SU-DHL-6 (cell line): ENCODE data around the gene THSD4.

ENCODE experiments used
- H2AFZ ChIP-seq: fragments of 200-600 bp; sonication (generic); 2 replicates; pipeline ENCODE4 v1.6.1; 2014; ENCODE audit warnings: low read depth, mild to moderate bottlenecking, moderate library complexity, mixed read lengths, antibody characterized with exemption, low read length; ENCODE audit not compliant: severe bottlenecking
- H3F3A ChIP-seq: fragments of 200-600 bp; shearing (Covaris generic); 2 replicates; pipeline ENCODE4 v1.6.0; 2016; ENCODE audit warnings: antibody characterized with exemption, mild to moderate bottlenecking; ENCODE audit not compliant: insufficient read depth
- H3K27ac ChIP-seq: fragments of 200-600 bp; sonication (generic); 2 replicates; pipeline ENCODE4 v1.5.1; 2016; ENCODE audit warnings: low read depth, mild to moderate bottlenecking, low read length, moderate library complexity, mixed read lengths
- H3K27me3 ChIP-seq: fragments of 200-600 bp; sonication (generic), shearing (Covaris generic); 2 replicates; pipeline ENCODE4 v1.6.0; 2014; ENCODE audit warnings: mild to moderate bottlenecking, low read length
- H3K36me3 ChIP-seq: fragments of 200-600 bp; sonication (generic); 2 replicates; pipeline ENCODE4 v1.6.1; 2014; ENCODE audit warnings: mild to moderate bottlenecking, low read length, mixed read lengths
- H3K4me2 ChIP-seq: fragments of 300-600, 200-600 bp; shearing (Covaris generic), sonication (generic); 2 replicates; pipeline ENCODE4 v1.6.0; 2014; ENCODE audit warnings: low read length, low read depth, mild to moderate bottlenecking; ENCODE audit not compliant: poor library complexity, severe bottlenecking
- H3K4me3 ChIP-seq: fragments of 200-600 bp; sonication (generic); 2 replicates; pipeline ENCODE4 v1.5.1; 2014; ENCODE audit warnings: antibody characterized with exemption, low read length, mild to moderate bottlenecking, mixed read lengths; ENCODE audit not compliant: insufficient read depth, poor library complexity, severe bottlenecking
- H3K79me2 ChIP-seq: fragments of 200-600 bp; sonication (generic); 2 replicates; pipeline ENCODE4 v1.6.1; 2014; ENCODE audit warnings: mild to moderate bottlenecking, low read length, moderate library complexity; ENCODE audit not compliant: insufficient read depth
- H3K9ac ChIP-seq: fragments of 200-600 bp; sonication (generic); 2 replicates; pipeline ENCODE4 v1.7.0; 2014; ENCODE audit warnings: mild to moderate bottlenecking, low read length
- H3K9me2 ChIP-seq: fragments of 200-600 bp; sonication (generic); replicated peaks from 2 replicates; pipeline ENCODE4 v1.6.1; 2014; ENCODE audit warnings: low read length; ENCODE audit not compliant: insufficient read depth
- H3K9me3 ChIP-seq: fragments of 200-600 bp; sonication (generic); 2 replicates; pipeline ENCODE4 v1.6.1; 2014; ENCODE audit warnings: low read length, mixed read lengths; ENCODE audit not compliant: insufficient read depth
- H4K20me1 ChIP-seq: fragments of 200-600 bp; sonication (generic); 2 replicates; pipeline ENCODE4 v1.6.1; 2014; ENCODE audit warnings: low read depth, mild to moderate bottlenecking, antibody characterized with exemption, low read length, moderate library complexity, mixed read lengths
- CTCF ChIP-seq: fragments of 200-600 bp; sonication (generic); IDR thresholded peaks from one replicate; pipeline ENCODE4 v1.5.1; 2017; ENCODE audit warnings: antibody characterized with exemption, mild to moderate bottlenecking, low read length, moderate library complexity; ENCODE audit not compliant: insufficient read depth, poor library complexity, severe bottlenecking
- EZH2phosphoT487 ChIP-seq: fragments of 200-600 bp; sonication (generic), shearing (Covaris generic); conservative IDR thresholded peaks from 2 replicates; pipeline ENCODE4 v1.6.1; 2018; ENCODE audit warnings: mild to moderate bottlenecking, antibody characterized with exemption, low read length, moderate library complexity, mixed read lengths

THSD4 gene

GRCh38 chr15:71706461-71707229, 591.4 kb downstream of the THSD4 start:
- Histone ChIP-seq H3K9me2 (no peaks in the 10 kb centered on the region), H3K27me3 (no peaks in the 10 kb centered on the region), H3F3A (no peaks in the 10 kb centered on the region), H3K4me2 (no peak overlapping the region), H3K79me2 (no peaks in the 10 kb centered on the region), H3K4me3 (no peak overlapping the region), H2AFZ (no peak overlapping the region), H4K20me1 (no peaks in the 10 kb centered on the region), H3K9me3 (no peaks in the 10 kb centered on the region), H3K9ac (no peak overlapping the region), H3K27ac (no peak overlapping the region), H3K36me3 (no peaks in the 10 kb centered on the region)
- TF ChIP-seq CTCF (no peak), EZH2phosphoT487 (no peak)

GRCh38 chr15:71707230-71708050, 592.2 kb downstream of the THSD4 start:
- Histone ChIP-seq H3K9ac (no peak overlapping the region), H3K4me2 (no peak overlapping the region), H3K9me3 (no peaks in the 10 kb centered on the region), H3K27me3 (no peaks in the 10 kb centered on the region), H3K4me3 (no peak overlapping the region), H3K36me3 (no peaks in the 10 kb centered on the region), H3K79me2 (no peaks in the 10 kb centered on the region), H2AFZ (no peak overlapping the region), H3F3A (no peaks in the 10 kb centered on the region), H3K9me2 (no peaks in the 10 kb centered on the region), H4K20me1 (no peaks in the 10 kb centered on the region; the same call in 1 of the 2 replicates), H3K27ac (no peak overlapping the region)
- TF ChIP-seq CTCF (no peak), EZH2phosphoT487 (no peak)

GRCh38 chr15:71708051-71708429, 592.8 kb downstream of the THSD4 start:
- Histone ChIP-seq H3K4me2 (no peak overlapping the region), H3K79me2 (no peaks in the 10 kb centered on the region), H4K20me1 (no peaks in the 10 kb centered on the region; the same call in 1 of the 2 replicates), H3K27me3 (no peaks in the 10 kb centered on the region), H3K9ac (no peak overlapping the region), H2AFZ (no peak overlapping the region), H3K36me3 (no peaks in the 10 kb centered on the region), H3K27ac (no peak overlapping the region), H3K9me3 (no peaks in the 10 kb centered on the region), H3K9me2 (no peaks in the 10 kb centered on the region), H3K4me3 (no peak overlapping the region), H3F3A (no peaks in the 10 kb centered on the region)
- TF ChIP-seq CTCF, result no peak
- no peak for TF ChIP-seq EZH2phosphoT487
